Measurements from ENCODE around the gene RDX. TPM values are rescaled to one million over a fixed set of nuclear protein-coding genes. Genes with fewer than 3 reads are reported as not detected.
A peak's percentile ranks its signal among the peaks of the same experiment; 100 is the strongest.

Gene RDX
- total RNA-seq, 1 experiment from 2014 or later: 132 TPM

DNA sequence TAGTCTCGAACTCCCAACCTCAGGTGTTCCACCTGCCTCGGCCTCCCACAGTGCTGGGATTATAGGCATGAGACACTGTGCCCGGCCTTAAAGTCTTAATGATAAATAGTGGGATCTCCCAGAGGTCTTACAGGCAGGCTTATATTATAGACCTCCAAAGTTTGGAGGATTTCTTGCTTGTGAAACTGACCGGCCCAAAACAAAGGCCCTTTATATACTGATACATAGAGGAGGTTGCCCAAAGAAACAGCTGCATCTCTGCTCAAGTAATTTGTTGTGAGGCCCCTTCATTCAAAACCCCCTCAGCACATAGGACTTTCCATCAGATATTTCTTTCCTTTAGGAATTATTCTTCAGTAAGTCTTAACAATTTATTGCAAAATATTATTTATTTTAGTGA is 27.4 kb upstream of the RDX start:
- Mint-ChIP-seq H3K4me1 (ENCODE audit: insufficient read depth, unreplicated experiment) (no peaks in the 10 kb centered on the region), H3K4me3 (ENCODE audit: unreplicated experiment) (no peak overlapping the region), H3K9me3 (ENCODE audit: unreplicated experiment) (no peaks in the 10 kb centered on the region), H3K36me3 (ENCODE audit: insufficient read depth, unreplicated experiment) (no peaks in the 10 kb centered on the region), H3K27me3 (ENCODE audit: insufficient read depth, unreplicated experiment) (no peaks in the 10 kb centered on the region), H3K27ac (ENCODE audit: low read depth, unreplicated experiment) (no peak overlapping the region)
- TF ChIP-seq CTCF (IDR thresholded peaks at IDR 0.05; ENCODE audit: unreplicated experiment): no peak
- intact Hi-C loops (cut with micrococcal nuclease): no loop called here
- no peak for DNase-seq (ENCODE audit: unreplicated experiment)
- ChIA-PET CTCF (no interaction called here), POLR2A (no interaction called here)
- BruUV-seq (replicated peaks): no TSS peak

- Mint-ChIP-seq H3K36me3 (ENCODE audit: insufficient read depth, unreplicated experiment) (no peaks in the 10 kb centered on the region), H3K9me3 (ENCODE audit: unreplicated experiment) (no peaks in the 10 kb centered on the region), H3K27ac (ENCODE audit: low read depth, unreplicated experiment) (no peak overlapping the region), H3K4me1 (ENCODE audit: insufficient read depth, unreplicated experiment) (no peaks in the 10 kb centered on the region), H3K4me3 (ENCODE audit: unreplicated experiment) (no peak overlapping the region), H3K27me3 (ENCODE audit: insufficient read depth, unreplicated experiment) (no peaks in the 10 kb centered on the region)
- intact Hi-C loops (cut with micrococcal nuclease): no loop called here
- POLR2A ChIA-PET: interaction anchor here (0.7 kb wide), 1 partner anchor 737 kb away, joined by 3 read pairs; no protein-coding TSS in a partner anchor
- no TSS peak for BruUV-seq (replicated peaks)
- CTCF ChIA-PET: no interaction called here
- TF ChIP-seq CTCF (IDR thresholded peaks at IDR 0.05; ENCODE audit: unreplicated experiment): no peak
- no peak for DNase-seq (ENCODE audit: unreplicated experiment)
Observed at GRCh38 chr11:110319501-110319900, 23.1 kb upstream of the RDX start.

- Mint-ChIP-seq H3K4me3 (ENCODE audit: unreplicated experiment) (no peak overlapping the region), H3K9me3 (ENCODE audit: unreplicated experiment) (no peaks in the 10 kb centered on the region), H3K27me3 (ENCODE audit: insufficient read depth, unreplicated experiment) (no peaks in the 10 kb centered on the region), H3K4me1 (ENCODE audit: insufficient read depth, unreplicated experiment) (no peaks in the 10 kb centered on the region), H3K27ac (ENCODE audit: low read depth, unreplicated experiment) (no peak overlapping the region), H3K36me3 (ENCODE audit: insufficient read depth, unreplicated experiment) (no peaks in the 10 kb centered on the region)
- ChIA-PET POLR2A (interaction anchor here (0.7 to 1.1 kb wide), 2 partner anchors 11 to 736 kb away, joined by 3 to 5 read pairs; no protein-coding TSS in a partner anchor), CTCF (interaction anchor here (0.6 to 0.7 kb wide), 2 partner anchors 12 to 367 kb away, joined by 3 read pairs; no protein-coding TSS in a partner anchor)
- TF ChIP-seq CTCF (IDR thresholded peaks at IDR 0.05; ENCODE audit: unreplicated experiment): no peak
- BruUV-seq (replicated peaks): no TSS peak
- no peak for DNase-seq (ENCODE audit: unreplicated experiment)
- intact Hi-C loops (cut with micrococcal nuclease): no loop called here
Observed at GRCh38 chr11:110318638-110319404, 22.4 kb upstream of the RDX start.

DNA sequence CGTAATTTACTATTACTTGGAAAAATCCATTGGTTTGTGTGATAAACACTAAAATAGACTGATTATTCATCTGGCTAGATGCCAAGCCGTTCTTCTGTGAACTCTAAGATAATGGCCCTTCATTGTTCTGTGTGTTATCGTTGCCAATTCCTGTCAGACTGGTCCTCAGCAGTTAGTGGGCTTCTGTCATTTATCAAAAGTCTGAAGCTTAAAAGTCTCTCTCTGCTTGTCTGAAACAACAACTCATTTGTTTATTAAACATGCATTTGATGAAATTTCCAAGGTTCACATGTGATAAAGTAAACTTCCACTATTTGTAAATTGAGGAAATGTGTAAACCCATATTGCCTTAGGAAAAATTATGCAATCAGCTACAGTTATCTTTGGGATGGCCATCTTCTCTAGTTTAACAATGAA is 21.1 kb upstream of the RDX start:
- Mint-ChIP-seq H3K4me3 (ENCODE audit: unreplicated experiment) (no peak overlapping the region), H3K27me3 (ENCODE audit: insufficient read depth, unreplicated experiment) (no peaks in the 10 kb centered on the region), H3K4me1 (ENCODE audit: insufficient read depth, unreplicated experiment) (no peaks in the 10 kb centered on the region), H3K36me3 (ENCODE audit: insufficient read depth, unreplicated experiment) (no peaks in the 10 kb centered on the region), H3K9me3 (ENCODE audit: unreplicated experiment) (no peaks in the 10 kb centered on the region), H3K27ac (ENCODE audit: low read depth, unreplicated experiment) (no peak overlapping the region)
- intact Hi-C loops (cut with micrococcal nuclease): no loop called here
- peak; percentile 34 for DNase-seq (ENCODE audit: unreplicated experiment)
- ChIA-PET POLR2A (interaction anchor here (0.7 to 1.1 kb wide), 2 partner anchors 10 to 223 kb away, joined by 3 to 5 read pairs; no protein-coding TSS in a partner anchor), CTCF (no interaction called here)
- BruUV-seq (replicated peaks): no TSS peak
- no peak for TF ChIP-seq CTCF (IDR thresholded peaks at IDR 0.05; ENCODE audit: unreplicated experiment)
